Dermis microvascular lymphatic vessel endothelial cell (primary cell): ENCODE results near the gene ASXL1. TPM values are rescaled to one million over a fixed set of nuclear protein-coding genes. Genes with fewer than 3 reads are reported as not detected.
"Not testable (repeated sequence)": the region's sequence is repeated elsewhere in the genome, so short reads cannot be mapped to it uniquely, and the experiment has no call there.

Experiments used
- DNase-seq, 2 donors: peaks; one replicate each; pipeline versions ENCODE4 v3.0.0 to v3.0.0-alpha.2; 2010; ENCODE audit warnings: low read depth in 2 of 2
- total RNA-seq: library from RNA; depleted of rRNA; stranded (reverse); fragments of >200 nt; gene quantifications from 2 replicates; pipeline ENCODE4 v1.2.1, GENCODE V29; 2014

ASXL1 gene
- total RNA-seq, 1 donor from 2014 or later: 27.3 TPM

- DNase-seq: peak in 1 of 2 donors; percentile 54
Observed at GRCh38 chr20:32336918-32337347, 21.2 kb upstream of the ASXL1 start.

- DNase-seq: no peak
Observed at GRCh38 chr20:32337937-32338661, 20.0 kb upstream of the ASXL1 start.

- DNase-seq: no peak
Observed at GRCh38 chr20:32338665-32339064, 19.5 kb upstream of the ASXL1 start.

GRCh38 chr20:32339116-32339515 lies 19.0 kb upstream of the ASXL1 start:
- no peak for DNase-seq

GRCh38 chr20:32341053-32341452 lies 17.1 kb upstream of the ASXL1 start:
- not testable (repeated sequence) for DNase-seq

- DNase-seq: no peak
Observed at GRCh38 chr20:32343439-32343838, 14.7 kb upstream of the ASXL1 start.

GRCh38 chr20:32344835-32345506 lies 13.2 kb upstream of the ASXL1 start:
- no peak for DNase-seq

- no peak for DNase-seq
Observed at GRCh38 chr20:32348207-32348606, 9.9 kb upstream of the ASXL1 start.

- no peak for DNase-seq
Observed at GRCh38 chr20:32350421-32350820, 7.7 kb upstream of the ASXL1 start.

GRCh38 chr20:32352121-32352720 lies 5.9 kb upstream of the ASXL1 start:
- DNase-seq: no peak

GRCh38 chr20:32353848-32354496 lies 4.2 kb upstream of the ASXL1 start:
- no peak for DNase-seq

- DNase-seq: peak in 1 of 2 donors; percentile 22
Observed at GRCh38 chr20:32354592-32355416, 3.3 kb upstream of the ASXL1 start.

- DNase-seq: no peak
Observed at GRCh38 chr20:32355417-32355841, 2.7 kb upstream of the ASXL1 start.

GRCh38 chr20:32355907-32356621 lies 2.1 kb upstream of the ASXL1 start:
- not testable (repeated sequence) for DNase-seq

GRCh38 chr20:32356622-32357374 lies 1.3 kb upstream of the ASXL1 start:
- peak; percentile 18 to 46 for DNase-seq

GRCh38 chr20:32357375-32357868 lies 709 bp upstream of the ASXL1 start:
- DNase-seq: no peak

- no peak for DNase-seq
Observed at GRCh38 chr20:32358632-32358882, 426 bp downstream of the ASXL1 start.

GRCh38 chr20:32358883-32359632 lies 927 bp downstream of the ASXL1 start:
- peak; percentile 15 to 70 for DNase-seq
